ENCODE data around the gene PHTF2. TPM values are rescaled to one million over a fixed set of nuclear protein-coding genes. Genes with fewer than 3 reads are reported as not detected.
"Not testable (repeated sequence)": the region's sequence is repeated elsewhere in the genome, so short reads cannot be mapped to it uniquely, and the experiment has no call there.

The PHTF2 gene
- total RNA-seq, 1 donor from 2014 or later, result 22.3 TPM

GRCh38 chr7:77823787-77824186 is 25.2 kb downstream of the PHTF2 start:
- intact Hi-C loops (cut with micrococcal nuclease), result no loop called here
- no peak for ATAC-seq
- DNase-seq, result no peak

GRCh38 chr7:77824636-77825035 is 26.1 kb downstream of the PHTF2 start:
- ATAC-seq, result no peak
- DNase-seq, result no peak
- intact Hi-C loops (cut with micrococcal nuclease), result no loop called here

DNA sequence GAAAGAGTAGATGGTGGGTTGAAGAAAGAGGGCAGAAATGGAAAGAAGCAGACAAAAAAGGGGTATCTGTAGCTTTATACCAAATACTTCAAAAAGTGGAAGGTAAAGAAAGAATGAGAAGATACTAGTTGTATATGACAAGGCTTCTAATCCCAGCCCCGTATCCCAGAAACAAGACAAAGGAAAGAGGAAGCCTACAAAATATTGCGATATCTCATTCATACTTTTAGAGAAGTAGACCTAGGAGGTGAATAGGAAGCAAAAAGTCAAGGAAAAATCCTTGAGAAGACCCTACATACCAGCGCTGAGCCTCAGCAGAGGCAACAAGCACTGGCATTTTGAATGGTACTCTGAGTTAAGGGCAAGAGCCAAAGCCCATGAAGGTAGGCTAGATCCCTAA is 26.6 kb downstream of the PHTF2 start:
- ATAC-seq, result no peak
- no peak for DNase-seq
- intact Hi-C loops (cut with micrococcal nuclease), result no loop called here

GRCh38 chr7:77826300-77826699 is 27.7 kb downstream of the PHTF2 start:
- intact Hi-C loops (cut with micrococcal nuclease), result no loop called here

GRCh38 chr7:77827999-77828398 is 29.4 kb downstream of the PHTF2 start:
- DNase-seq (no peak), ATAC-seq (no peak)
- intact Hi-C loops (cut with micrococcal nuclease), result no loop called here

More at GRCh38 chr7:77826300-77826699, 27.7 kb downstream of the PHTF2 start:
- DNase-seq, result no peak
- no peak for ATAC-seq

- ATAC-seq, result peak; percentile 54
- no peak for DNase-seq
- intact Hi-C loops (cut with micrococcal nuclease), result no loop called here
Observed at GRCh38 chr7:77830649-77831355, 32.2 kb downstream of the PHTF2 start.

DNA sequence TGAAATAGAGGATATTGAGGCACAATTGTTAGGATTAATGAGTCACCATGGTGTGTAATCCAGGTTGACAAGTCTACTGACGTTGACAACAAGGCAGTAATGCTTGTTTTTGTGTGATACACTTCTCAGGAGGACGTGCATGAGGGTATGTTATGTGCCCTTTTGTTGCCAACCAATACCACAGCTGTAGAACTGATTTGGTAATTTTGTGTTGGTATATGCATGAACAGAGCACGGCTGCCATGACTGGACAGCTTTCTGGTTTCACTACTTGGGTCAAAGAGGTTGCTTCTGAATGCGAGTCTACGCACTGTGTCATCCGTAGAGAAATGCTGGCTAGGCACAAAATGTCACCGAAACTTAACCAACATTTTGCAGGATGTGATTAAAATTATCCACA is 32.9 kb downstream of the PHTF2 start:
- no peak for ATAC-seq

DNA sequence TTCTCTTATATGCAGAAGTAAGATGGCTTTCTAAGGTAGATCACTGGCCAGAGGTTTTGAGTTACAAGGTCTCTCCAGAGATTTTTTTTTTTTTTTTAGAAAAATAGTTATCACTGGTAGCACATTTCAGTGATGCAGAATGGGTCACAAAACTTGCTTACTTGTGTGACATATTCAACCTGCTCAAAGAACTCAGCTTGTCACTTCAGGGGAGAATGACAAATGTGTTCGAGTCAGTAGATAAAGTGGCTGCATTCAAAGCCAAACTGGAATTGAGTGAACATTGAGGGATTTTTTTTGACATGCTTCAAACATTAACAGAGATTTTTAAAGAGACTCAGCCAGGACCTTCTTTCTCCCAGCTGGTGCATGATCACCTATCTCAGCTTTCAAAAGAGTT is 33.4 kb downstream of the PHTF2 start:
- ATAC-seq (no peak), DNase-seq (no peak)
- intact Hi-C loops (cut with micrococcal nuclease), result no loop called here

More for the DNA sequence above, 32.9 kb downstream of the PHTF2 start:
- intact Hi-C loops (cut with micrococcal nuclease), result no loop called here
- DNase-seq, result no peak

DNA sequence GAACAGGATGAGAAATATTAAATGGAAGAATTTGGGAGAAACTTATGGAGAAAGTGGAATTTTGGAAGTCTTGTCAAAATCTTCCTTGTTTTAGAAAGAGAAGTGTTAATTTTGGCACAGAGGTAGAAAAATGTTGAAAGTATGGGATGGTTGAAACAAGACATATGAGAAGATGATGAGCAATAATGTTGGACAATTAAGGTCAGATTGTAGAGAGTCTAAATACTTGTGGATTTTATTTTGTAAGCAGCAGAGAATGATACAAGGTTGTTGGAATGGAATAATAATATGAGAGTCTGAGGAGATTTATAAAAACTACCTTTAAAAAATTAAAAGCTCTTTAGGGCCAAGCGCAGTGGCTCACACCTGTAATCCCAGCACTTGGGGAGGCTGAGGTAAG is 34.6 kb downstream of the PHTF2 start:
- DNase-seq (no peak), ATAC-seq (no peak)
- intact Hi-C loops (cut with micrococcal nuclease), result no loop called here

GRCh38 chr7:77836425-77836824 is 37.9 kb downstream of the PHTF2 start:
- intact Hi-C loops (cut with micrococcal nuclease); DNase-seq; ATAC-seq: not testable (repeated sequence)

GRCh38 chr7:77837275-77837674 is 38.7 kb downstream of the PHTF2 start:
- intact Hi-C loops (cut with micrococcal nuclease), result no loop called here
- DNase-seq (no peak), ATAC-seq (peak; percentile 53)

DNA sequence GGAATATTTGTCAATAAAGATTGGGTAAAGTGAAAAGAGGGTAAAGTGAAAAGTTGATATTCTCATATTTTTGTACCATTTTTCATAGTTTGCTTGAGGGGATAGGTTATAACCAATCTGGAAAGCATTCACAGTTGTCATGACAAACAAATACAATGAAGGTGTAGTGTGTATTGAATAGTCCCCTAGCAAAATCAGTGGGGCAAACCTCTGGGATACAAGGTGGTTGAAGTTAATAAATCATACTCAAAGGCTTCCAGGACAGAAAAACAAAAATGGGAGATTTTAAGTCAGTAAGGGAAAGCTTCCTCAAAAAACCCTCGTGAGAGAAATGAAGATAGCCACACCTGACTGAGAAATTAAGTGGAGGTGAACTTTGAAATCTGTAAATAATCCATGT is 39.4 kb downstream of the PHTF2 start:
- DNase-seq, result no peak
- intact Hi-C loops (cut with micrococcal nuclease), result no loop called here

DNA sequence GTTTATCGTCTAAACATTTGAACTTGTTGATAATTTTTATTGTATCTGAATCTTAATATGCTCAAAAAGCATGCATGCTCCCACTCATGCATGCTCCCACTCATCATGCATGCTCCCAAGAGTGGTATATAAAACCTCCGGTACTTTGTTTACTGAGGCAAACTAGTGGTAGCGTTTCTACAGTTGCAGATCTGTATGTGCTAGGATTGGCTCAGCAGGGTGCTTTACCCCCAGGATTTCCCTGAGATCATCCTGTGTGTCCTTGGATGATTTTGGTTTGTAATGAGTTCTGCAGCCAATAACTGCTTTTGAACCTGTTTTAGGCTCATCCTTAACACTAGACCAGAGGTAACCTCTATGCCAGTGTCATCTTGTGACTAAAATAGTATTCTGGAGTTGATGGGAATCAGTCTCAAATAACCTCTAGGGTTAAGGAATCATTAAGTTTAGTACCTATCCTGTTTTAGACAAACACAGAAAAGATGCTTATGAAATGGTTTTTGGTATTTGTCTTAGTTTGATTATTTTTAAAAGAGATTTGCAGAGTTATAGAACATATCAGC is 40.4 kb downstream of the PHTF2 start:
- intact Hi-C loops (cut with micrococcal nuclease), result no loop called here
- peak; percentile 50 for ATAC-seq
- DNase-seq, result no peak

More for the DNA sequence above, 39.4 kb downstream of the PHTF2 start:
- ATAC-seq, result no peak

- intact Hi-C loops (cut with micrococcal nuclease), result no loop called here
- DNase-seq (no peak), ATAC-seq (no peak)
Observed at GRCh38 chr7:77839919-77840318, 41.3 kb downstream of the PHTF2 start.

DNA sequence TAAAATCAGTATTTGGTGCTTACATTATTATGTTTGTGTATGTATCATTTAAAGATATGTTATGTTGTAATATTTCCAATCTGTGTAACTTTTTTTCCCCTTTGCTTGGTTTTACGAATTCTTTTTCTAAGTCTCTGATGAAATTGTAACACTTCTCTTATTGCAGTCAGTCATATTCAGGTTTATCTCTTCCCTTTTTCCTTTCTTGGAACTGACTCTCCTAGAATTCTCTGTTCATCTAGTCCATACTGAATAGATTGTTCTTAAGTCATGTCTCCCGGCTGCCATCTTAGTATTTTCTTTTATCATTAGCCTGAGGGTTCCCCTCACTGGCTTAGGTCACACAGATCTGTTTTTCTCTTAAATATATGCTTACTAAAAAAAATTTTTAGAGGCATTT is 44.6 kb downstream of the PHTF2 start:
- ATAC-seq, result no peak
- DNase-seq, result no peak
- intact Hi-C loops (cut with micrococcal nuclease), result no loop called here

GRCh38 chr7:77846317-77847092 is 47.9 kb downstream of the PHTF2 start:
- no peak for DNase-seq
- no peak for ATAC-seq
- intact Hi-C loops (cut with micrococcal nuclease), result no loop called here

DNA sequence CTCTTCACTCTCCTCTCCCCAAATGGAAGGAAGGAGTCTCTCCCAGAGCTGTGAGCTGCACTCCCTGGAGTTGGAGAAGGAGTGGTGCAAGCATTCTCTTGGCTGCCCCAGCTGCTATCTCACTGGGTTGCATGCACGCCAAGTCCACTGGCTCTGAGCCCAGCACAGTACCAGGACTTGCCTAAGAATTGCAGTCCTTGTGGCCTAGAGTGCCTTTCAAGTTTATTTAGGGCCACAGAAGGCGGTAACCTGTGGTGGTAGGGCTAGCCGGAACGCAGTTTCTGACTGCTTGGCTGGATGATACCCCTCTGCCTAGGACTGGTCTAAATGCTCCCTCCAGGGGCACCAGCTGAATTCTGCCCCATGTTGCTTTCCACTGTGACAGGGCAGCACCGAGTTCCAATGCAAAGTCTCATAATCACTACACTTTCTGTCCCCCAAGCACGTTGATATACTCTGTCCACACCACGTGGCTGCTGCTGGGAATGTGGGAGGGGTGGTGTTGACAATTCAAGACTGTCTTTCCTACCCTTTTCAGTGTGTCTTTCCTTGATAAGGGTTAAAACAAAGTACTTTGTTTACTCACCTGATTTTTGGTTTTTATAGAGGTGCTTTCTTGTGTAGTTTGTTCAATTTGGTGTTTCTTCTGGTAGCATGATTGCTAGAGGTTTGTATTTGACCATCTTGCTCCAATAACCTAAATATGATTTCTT is 57.0 kb downstream of the PHTF2 start:
- peak; percentile 84 for DNase-seq
- peak; percentile 97 for ATAC-seq
- intact Hi-C loops (cut with micrococcal nuclease), result no loop called here

DNA sequence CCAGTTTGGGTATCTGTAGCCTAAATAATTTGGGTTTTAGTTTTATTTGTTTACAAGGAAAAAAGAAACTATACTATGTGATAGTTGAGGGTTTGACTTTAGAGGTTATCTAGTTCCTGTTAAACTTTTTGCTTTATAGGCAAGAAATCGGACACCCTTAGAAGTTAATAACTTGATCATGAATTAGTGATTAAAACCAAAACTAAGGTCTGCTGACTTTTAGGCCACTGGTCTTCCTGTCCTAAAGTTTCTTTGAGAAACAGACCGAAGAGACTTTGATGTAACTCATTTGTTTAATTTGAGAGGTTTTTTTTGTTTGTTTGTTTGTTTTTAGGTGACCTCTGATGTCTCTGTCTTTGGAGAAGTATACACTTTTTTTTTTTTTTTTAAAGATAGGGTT is 59.7 kb downstream of the PHTF2 start:
- intact Hi-C loops (cut with micrococcal nuclease), result no loop called here
- no peak for DNase-seq
- ATAC-seq, result no peak

DNA sequence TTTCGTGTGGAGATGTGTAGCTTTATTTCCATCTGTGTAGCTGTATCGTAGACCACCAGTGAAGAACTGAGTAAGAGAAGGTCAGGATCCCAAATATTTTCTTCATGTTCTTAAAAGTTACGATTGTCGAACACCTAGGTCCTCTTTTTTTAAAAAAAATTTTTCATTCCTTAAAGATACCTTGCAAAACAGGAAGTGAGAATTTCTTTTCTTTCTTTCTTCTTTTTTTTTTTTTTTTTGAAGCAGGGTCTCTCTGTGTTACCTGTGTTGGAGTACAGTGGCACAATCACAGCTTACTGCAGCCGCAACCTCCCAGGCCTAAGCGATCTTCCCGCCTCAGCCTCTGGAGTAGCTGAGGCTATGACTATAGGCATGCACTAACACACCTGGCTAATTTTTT is 60.8 kb downstream of the PHTF2 start:
- DNase-seq (no peak), ATAC-seq (no peak)
- intact Hi-C loops (cut with micrococcal nuclease), result no loop called here

DNA sequence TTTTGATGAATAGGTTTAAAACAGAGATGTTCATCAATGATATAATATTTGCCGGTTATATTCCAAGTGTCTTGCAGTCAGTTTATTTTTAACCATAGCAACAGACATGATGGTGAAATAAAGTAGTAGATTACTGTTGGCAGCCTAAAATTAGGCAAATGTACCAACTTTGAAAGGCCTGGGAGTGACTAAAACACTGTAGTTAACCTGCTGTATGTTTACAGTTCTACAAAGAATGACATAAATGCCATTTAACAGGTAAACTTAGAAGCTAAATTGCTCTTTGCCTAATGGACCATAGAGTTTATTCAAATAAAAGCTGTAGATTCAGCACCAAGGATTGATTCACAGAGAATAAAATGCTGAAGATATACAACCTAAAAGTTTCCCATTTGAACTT is 64.1 kb downstream of the PHTF2 start:
- intact Hi-C loops (cut with micrococcal nuclease), result no loop called here
- ATAC-seq (no peak), DNase-seq (no peak)
